Adipocyte (in vitro differentiated cells): ENCODE results near the gene TRIB2.
A peak's percentile ranks its signal among the peaks of the same experiment; 100 is the strongest.

ENCODE experiments used
- DNase-seq: peaks from one replicate; pipeline ENCODE4 v3.0.0-alpha.2; 2015; ENCODE audit warnings: low read depth
- H3K27me3 ChIP-seq: replicated peaks from 2 replicates; pipeline ENCODE4 v1.7.0; 2013; ENCODE audit warnings: mild to moderate bottlenecking, low read length, moderate library complexity; ENCODE audit not compliant: control insufficient read depth, insufficient read depth
- H3K36me3 ChIP-seq: 2 replicates; pipeline ENCODE4 v1.7.0; 2013; ENCODE audit warnings: low read length, mild to moderate bottlenecking, moderate library complexity; ENCODE audit not compliant: control insufficient read depth, insufficient read depth, severe bottlenecking
- H3K4me1 ChIP-seq: 2 replicates; pipeline ENCODE4 v1.7.0; 2013; ENCODE audit warnings: mild to moderate bottlenecking, low read length, moderate library complexity; ENCODE audit not compliant: control insufficient read depth, insufficient read depth
- H3K4me3 ChIP-seq: 2 replicates; pipeline ENCODE4 v1.7.0; 2013; ENCODE audit warnings: mild to moderate bottlenecking, low read length, moderate library complexity
- H3K9ac ChIP-seq: 2 replicates; pipeline ENCODE4 v1.7.0; 2013; ENCODE audit warnings: mild to moderate bottlenecking, low read length, moderate library complexity
- H3K9me3 ChIP-seq: 2 replicates; pipeline ENCODE4 v1.7.0; 2013; ENCODE audit warnings: mild to moderate bottlenecking, low read length, moderate library complexity; ENCODE audit not compliant: control insufficient read depth

TRIB2 gene

DNA sequence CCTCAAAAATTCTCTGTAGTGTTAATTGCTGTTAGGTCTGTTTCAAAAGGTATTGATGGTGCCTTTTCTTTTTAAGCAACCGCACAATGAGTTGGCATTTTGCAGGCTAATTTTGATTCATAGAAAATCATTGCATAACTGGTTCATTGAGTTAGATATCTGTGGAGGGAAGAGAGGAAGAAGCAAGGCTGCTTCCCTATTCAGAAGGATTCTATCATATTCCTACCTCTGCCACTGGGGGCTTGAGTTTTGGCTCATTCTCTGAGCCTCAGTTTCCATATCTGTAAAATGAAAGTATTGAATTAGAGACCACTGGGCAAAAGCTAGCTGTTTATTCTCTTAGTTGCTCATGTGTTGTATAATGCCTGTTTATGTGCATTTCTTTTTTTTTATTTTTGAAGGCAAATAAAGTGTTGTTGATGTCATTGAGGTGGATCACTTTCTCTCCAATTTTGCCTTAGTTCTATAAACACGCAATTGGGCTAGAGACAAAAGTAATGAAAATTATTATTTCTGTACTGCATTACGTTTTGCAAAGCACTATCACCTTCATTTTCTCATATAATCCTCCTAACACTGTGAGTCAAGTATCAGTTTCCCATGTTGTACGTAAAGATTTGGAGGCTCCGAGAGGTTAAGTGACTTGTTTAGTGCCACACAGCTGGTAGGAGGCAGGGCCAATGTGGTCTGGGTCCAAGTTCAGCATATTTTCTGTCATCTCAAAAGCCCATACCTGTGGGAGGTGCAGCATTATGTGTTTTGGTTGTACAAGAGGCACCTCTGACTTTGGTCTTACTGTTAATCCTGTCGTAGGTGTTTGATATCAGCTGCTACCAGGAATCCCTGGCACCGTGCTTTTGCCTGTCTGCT lies 5.9 kb downstream of the TRIB2 start:
- Histone ChIP-seq H3K9me3 (no peaks in the 10 kb centered on the region), H3K4me3 (peak overlapping the region; percentile 89), H3K9ac (peak overlapping the region; percentile 17), H3K27me3 (no peaks in the 10 kb centered on the region), H3K4me1 (peaks cover 38% of the 10 kb centered on the region), H3K36me3 (peaks cover 47% of the 10 kb centered on the region)
- DNase-seq, result no peak

DNA sequence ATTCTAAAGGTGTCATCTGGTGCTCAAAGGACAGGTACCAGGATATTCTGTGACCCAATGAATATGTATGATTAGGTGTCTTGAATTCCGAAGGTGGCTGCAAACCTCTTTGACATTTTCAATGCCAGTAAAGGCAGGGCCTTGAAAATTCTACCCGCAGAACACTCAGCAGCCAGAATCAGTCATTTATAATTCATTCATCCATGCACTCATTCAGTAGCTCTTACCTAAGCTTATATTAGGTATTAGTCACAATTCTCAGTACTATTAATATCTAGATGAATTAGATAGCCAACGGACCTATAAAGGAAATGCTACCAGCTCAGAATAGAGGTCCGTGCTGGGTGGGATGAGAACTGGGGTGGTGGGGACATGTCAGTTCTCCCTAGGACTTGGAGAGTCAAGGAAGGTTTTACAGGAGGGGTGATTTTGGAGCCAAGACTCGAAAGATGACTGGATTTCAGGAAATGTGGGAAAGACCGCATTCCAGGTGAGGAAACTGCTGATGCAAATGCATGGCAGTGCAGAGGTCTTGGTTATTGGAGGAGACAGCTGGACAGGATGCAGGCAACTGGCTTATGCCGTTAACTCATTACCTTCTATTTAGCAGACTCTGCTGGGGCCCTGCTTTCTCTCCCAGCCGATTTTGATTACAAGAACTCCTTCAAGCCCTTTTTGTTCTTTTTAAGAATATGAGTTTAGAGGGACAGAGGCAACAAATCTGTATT lies 7.2 kb downstream of the TRIB2 start:
- H3K36me3 ChIP-seq, result peaks cover 56% of the 10 kb centered on the region
- H3K27me3 ChIP-seq, result no peaks in the 10 kb centered on the region
- no peaks in the 10 kb centered on the region for H3K9me3 ChIP-seq
- H3K9ac ChIP-seq, result no peak overlapping the region
- DNase-seq, result no peak
- no peak overlapping the region for H3K4me3 ChIP-seq
- peaks cover 38% of the 10 kb centered on the region for H3K4me1 ChIP-seq

- DNase-seq, result no peak
- Histone ChIP-seq H3K4me3 (no peak overlapping the region), H3K9ac (no peak overlapping the region), H3K36me3 (peaks cover 67% of the 10 kb centered on the region), H3K9me3 (no peaks in the 10 kb centered on the region), H3K4me1 (peaks cover 31% of the 10 kb centered on the region), H3K27me3 (no peaks in the 10 kb centered on the region)
These were observed 8.8 kb downstream of the TRIB2 start for GRCh38 chr2:12725233-12726187.

GRCh38 chr2:12726271-12726670 lies 9.5 kb downstream of the TRIB2 start:
- no peaks in the 10 kb centered on the region for H3K9me3 ChIP-seq
- no peaks in the 10 kb centered on the region for H3K27me3 ChIP-seq
- peaks cover 24% of the 10 kb centered on the region for H3K4me1 ChIP-seq
- H3K4me3 ChIP-seq, result no peak overlapping the region
- no peak for DNase-seq
- no peak overlapping the region for H3K9ac ChIP-seq
- H3K36me3 ChIP-seq, result peaks cover 75% of the 10 kb centered on the region

- no peak for DNase-seq
- Histone ChIP-seq H3K36me3 (peaks cover 82% of the 10 kb centered on the region), H3K4me3 (no peak overlapping the region), H3K9ac (no peak overlapping the region), H3K27me3 (no peaks in the 10 kb centered on the region), H3K4me1 (peaks cover 16% of the 10 kb centered on the region), H3K9me3 (no peaks in the 10 kb centered on the region)
These were observed 10.3 kb downstream of the TRIB2 start for GRCh38 chr2:12727065-12727464.

DNA sequence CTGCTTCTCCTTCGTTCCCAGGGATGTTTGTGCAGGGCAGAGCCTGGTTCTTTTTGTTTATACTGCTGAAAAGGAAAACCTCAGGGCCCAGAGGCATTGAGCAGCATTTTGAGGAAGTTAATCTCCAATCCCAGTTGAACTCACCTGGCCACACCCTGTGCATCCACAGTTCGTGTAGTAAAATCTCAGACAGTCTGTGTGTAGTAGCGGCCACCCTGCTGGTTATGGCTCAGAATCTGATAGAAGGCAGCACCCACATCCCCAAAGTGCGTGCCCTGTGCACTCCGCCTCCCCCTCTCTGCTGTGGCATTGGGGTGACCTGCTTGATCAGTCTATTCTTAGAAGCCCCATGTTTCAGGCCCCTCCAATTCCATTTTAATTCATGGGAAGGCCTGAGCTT lies 10.9 kb downstream of the TRIB2 start:
- no peak for DNase-seq
- Histone ChIP-seq H3K4me3 (no peak overlapping the region), H3K36me3 (peaks cover 87% of the 10 kb centered on the region), H3K4me1 (peaks cover 11% of the 10 kb centered on the region), H3K9ac (no peak overlapping the region), H3K9me3 (no peaks in the 10 kb centered on the region), H3K27me3 (no peaks in the 10 kb centered on the region)

DNA sequence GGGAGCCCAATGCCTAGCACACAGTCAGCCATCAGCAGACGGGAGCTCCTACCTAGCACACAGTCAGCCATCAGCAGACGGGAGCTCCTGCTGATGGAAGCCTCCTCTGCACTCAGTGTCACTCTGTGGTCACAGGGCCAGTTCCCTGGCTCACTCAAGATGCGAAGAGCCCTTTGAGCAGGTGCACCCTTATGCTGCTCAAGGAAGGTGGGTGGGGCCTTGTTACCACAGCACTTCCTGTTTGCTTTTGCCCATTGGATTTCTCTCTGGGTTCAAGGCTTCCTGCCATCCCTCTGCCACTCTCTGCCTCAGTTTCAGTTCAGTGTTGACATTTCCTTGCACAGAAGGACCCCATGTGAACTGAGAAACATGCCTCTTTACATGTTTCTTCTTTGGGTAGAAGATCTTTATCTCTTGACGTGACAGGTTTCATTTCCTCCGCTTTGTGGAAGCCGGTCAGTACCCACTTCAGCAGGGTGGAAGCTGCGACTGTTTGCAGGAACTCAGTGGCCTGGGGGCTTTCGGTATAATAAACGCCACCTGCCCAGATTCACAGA lies 11.6 kb downstream of the TRIB2 start:
- Histone ChIP-seq H3K27me3 (no peaks in the 10 kb centered on the region), H3K4me1 (peaks cover 4% of the 10 kb centered on the region), H3K36me3 (peaks cover 84% of the 10 kb centered on the region), H3K9ac (no peak overlapping the region), H3K4me3 (no peak overlapping the region), H3K9me3 (no peaks in the 10 kb centered on the region)
- DNase-seq, result no peak

GRCh38 chr2:12730265-12730664 lies 13.5 kb downstream of the TRIB2 start:
- H3K36me3 ChIP-seq, result peaks cover 73% of the 10 kb centered on the region
- no peaks in the 10 kb centered on the region for H3K27me3 ChIP-seq
- no peak overlapping the region for H3K9ac ChIP-seq
- peaks cover 3% of the 10 kb centered on the region for H3K4me1 ChIP-seq
- H3K9me3 ChIP-seq, result no peaks in the 10 kb centered on the region
- DNase-seq, result no peak
- H3K4me3 ChIP-seq, result no peak overlapping the region

DNA sequence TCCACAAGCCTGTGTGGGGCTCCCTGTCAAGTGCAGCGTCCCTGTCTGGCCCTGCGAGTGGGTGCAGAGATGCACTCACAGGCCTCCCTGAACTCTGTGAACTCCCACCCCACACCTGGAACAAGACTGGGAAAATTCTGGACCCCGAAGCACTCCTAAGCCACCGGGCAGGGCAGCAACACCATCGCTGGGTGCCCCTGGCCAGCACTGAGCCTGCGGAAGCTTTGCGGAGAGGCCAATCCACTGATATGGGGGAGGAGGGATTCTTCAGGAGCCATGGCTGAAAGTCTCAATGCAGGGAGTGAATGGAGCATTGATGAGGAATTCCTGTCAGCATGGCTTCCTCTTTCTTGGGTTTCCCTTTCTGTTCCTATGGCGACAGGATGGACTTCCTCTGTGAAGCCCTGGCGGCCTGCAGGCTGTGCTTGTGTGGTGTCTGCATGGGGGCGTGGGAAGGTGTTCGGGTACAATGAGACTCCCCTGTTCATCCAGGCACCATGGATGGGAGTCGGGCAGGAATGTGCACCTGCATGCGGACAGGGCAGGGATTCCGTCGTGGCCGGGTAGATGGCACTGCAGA lies 15.1 kb downstream of the TRIB2 start:
- Histone ChIP-seq H3K27me3 (no peaks in the 10 kb centered on the region), H3K4me1 (no peaks in the 10 kb centered on the region), H3K4me3 (no peak overlapping the region), H3K9ac (no peak overlapping the region), H3K36me3 (peaks cover 69% of the 10 kb centered on the region), H3K9me3 (no peaks in the 10 kb centered on the region)
- no peak for DNase-seq

DNA sequence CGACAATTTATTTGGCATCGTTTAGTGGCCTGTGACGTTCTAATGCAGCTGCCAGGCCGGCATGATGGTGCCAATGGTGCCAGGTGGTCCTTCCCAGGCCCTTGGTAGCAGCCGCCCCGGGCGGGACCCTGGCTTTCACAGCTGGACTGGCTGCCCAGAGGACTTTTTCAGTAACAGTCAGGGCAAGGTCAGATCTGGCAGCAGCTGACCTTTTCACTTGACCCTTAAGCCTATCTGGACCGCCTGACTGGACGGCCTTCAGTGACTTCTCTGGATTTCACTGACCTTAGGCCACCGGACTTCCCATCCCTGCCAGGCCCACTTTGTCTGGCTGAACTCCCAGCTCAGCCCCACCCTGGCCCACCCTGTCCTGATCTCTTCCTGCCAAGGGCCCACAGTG lies 15.9 kb downstream of the TRIB2 start:
- peaks cover 66% of the 10 kb centered on the region for H3K36me3 ChIP-seq
- H3K9me3 ChIP-seq, result no peaks in the 10 kb centered on the region

More for the DNA sequence above, 15.9 kb downstream of the TRIB2 start:
- Histone ChIP-seq H3K27me3 (no peaks in the 10 kb centered on the region), H3K4me3 (no peak overlapping the region), H3K9ac (no peak overlapping the region), H3K4me1 (no peaks in the 10 kb centered on the region)
- no peak for DNase-seq
